ENCODE measurements around the gene NTSR1. TPM values are rescaled to one million over a fixed set of nuclear protein-coding genes. Genes with fewer than 3 reads are reported as not detected.

Gene NTSR1
- total and polyA plus RNA-seq, 8 donors, result 0.03 to 3.5 (median 0.12) TPM

DNA sequence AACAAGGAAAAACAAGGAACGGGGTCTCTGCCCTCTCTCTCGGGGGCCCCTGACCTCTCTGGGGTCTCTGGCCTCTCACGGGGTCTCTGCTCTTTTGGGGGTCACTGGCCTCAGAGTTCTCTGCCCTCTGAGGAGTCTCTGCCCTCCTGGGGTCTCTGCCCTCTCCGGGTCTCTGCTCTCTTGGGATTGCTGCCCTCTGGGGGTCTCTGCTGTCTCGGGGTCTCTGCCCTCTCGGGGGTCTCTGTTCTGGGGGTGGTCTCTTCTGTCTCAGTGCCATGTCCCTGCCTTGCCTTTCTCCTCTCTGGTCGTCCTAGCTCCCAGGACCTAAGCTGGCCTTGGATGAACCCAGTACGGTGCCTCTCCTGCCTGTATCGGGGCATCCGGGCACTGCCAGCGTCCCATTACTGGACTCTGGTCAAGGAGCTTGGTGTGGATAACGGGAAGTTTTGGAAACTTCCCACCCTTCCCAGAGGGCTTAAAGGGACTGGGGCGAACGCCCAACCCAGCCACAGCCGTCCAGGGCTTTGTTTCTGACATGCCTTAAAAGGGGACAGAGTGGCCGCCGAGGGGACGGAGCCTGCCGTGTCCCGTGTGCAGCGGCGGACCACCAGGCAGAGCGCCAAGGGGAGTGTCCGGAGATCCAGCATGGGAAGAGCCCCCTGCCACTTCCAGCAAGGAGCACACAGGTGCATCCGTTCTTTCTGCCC lies 62.9 kb downstream of the NTSR1 start:
- intact Hi-C loops (cut with DNase I), result no loop called here
- TF ChIP-seq, protein P1, sequence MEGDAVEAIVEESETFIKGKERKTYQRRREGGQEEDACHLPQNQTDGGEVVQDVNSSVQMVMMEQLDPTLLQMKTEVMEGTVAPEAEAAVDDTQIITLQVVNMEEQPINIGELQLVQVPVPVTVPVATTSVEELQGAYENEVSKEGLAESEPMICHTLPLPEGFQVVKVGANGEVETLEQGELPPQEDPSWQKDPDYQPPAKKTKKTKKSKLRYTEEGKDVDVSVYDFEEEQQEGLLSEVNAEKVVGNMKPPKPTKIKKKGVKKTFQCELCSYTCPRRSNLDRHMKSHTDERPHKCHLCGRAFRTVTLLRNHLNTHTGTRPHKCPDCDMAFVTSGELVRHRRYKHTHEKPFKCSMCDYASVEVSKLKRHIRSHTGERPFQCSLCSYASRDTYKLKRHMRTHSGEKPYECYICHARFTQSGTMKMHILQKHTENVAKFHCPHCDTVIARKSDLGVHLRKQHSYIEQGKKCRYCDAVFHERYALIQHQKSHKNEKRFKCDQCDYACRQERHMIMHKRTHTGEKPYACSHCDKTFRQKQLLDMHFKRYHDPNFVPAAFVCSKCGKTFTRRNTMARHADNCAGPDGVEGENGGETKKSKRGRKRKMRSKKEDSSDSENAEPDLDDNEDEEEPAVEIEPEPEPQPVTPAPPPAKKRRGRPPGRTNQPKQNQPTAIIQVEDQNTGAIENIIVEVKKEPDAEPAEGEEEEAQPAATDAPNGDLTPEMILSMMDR (IDR thresholded peaks at IDR 0.05), result no peak
- no peaks in the 10 kb centered on the region for H3K9me3 ChIP-seq
- no peaks in the 10 kb centered on the region for H3K36me3 ChIP-seq
- ATAC-seq (no peak), DNase-seq (peak in 1 of 4 donors; percentile 53)
- no peak overlapping the region for H3K4me3 ChIP-seq
- H3K27ac ChIP-seq, result no peak overlapping the region
- peaks cover 0 to 43% of the 10 kb centered on the region in 2 donors for H3K27me3 ChIP-seq
- H3K4me1 ChIP-seq, result peaks cover 0 to 35% of the 10 kb centered on the region in 2 donors

DNA sequence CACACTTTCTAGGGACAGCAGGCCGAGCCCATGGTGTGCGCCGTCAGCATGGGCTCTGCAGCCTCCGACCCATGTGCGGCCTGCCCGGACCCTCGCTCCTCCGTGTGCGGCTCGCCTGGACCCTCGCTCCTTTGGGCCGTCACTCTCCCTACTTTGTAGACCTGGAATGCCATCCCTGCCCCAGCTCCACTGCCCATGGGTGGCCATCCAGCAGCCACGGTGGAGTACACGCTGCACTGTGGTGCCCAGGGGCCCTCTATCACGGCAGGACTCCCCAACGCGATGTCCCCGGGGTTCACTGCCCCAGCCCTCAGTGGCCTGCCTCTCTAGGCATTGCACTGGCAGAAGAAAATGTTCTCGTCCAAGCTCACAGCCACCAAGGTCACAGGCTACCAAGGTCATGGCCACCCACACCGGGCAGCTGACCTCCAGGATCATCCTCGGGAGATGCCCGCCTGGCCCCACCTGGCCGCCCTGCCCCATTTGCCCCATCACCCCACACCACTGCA lies 63.5 kb downstream of the NTSR1 start:
- no peak for ATAC-seq

DNA sequence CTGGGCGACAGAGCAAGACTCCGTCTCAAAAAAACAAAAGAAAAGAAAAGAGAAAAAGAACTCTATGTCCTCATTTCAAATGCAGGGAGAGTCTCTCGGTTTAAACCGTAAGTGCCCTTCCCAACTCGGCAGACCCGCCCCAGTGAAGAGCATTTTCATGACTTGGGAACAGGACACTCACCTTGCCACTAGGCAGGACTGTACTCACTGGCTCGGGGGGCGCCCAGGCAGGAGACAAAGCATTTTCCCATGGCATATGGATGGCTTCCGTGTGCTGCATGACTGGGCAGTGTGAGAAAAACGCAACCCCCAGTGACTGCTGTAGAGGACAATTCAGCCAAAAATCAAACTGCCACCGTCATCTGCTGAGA lies 64.0 kb downstream of the NTSR1 start:
- H3K27me3 ChIP-seq, result peaks cover 0 to 36% of the 10 kb centered on the region in 2 donors
- no peak for ATAC-seq
- peaks cover 0 to 43% of the 10 kb centered on the region in 2 donors for H3K4me1 ChIP-seq
- no peak overlapping the region for H3K4me3 ChIP-seq
- no peak overlapping the region for H3K27ac ChIP-seq
- peak in 1 of 4 donors; percentile 23 for DNase-seq
- no peaks in the 10 kb centered on the region for H3K36me3 ChIP-seq
- intact Hi-C loops (cut with DNase I), result no loop called here
- TF ChIP-seq, protein P1 (IDR thresholded peaks at IDR 0.05), result no peak
- no peaks in the 10 kb centered on the region for H3K9me3 ChIP-seq

More for the DNA sequence above, 63.5 kb downstream of the NTSR1 start:
- H3K4me3 ChIP-seq, result no peak overlapping the region
- peaks cover 0 to 39% of the 10 kb centered on the region in 2 donors for H3K4me1 ChIP-seq
- intact Hi-C loops (cut with DNase I), result no loop called here
- peaks cover 0 to 37% of the 10 kb centered on the region in 2 donors for H3K27me3 ChIP-seq
- H3K9me3 ChIP-seq, result no peaks in the 10 kb centered on the region
- TF ChIP-seq, protein P1 (IDR thresholded peaks at IDR 0.05), result no peak
- no peak overlapping the region for H3K27ac ChIP-seq
- DNase-seq, result peak in 1 of 4 donors; percentile 53
- H3K36me3 ChIP-seq, result no peaks in the 10 kb centered on the region

GRCh38 chr20:62772990-62773844 lies 64.6 kb downstream of the NTSR1 start:
- no peak for ATAC-seq

More at GRCh38 chr20:62772990-62773844, 64.6 kb downstream of the NTSR1 start:
- H3K9me3 ChIP-seq, result no peaks in the 10 kb centered on the region
- peak in 1 of 4 donors; percentile 45 for DNase-seq
- intact Hi-C loops (cut with DNase I), result no loop called here
- no peak overlapping the region for H3K27ac ChIP-seq
- H3K4me3 ChIP-seq, result no peak overlapping the region
- peaks cover 0 to 30% of the 10 kb centered on the region in 2 donors for H3K27me3 ChIP-seq
- H3K36me3 ChIP-seq, result no peaks in the 10 kb centered on the region
- H3K4me1 ChIP-seq, result peaks cover 0 to 43% of the 10 kb centered on the region in 2 donors
- TF ChIP-seq, protein P1 (IDR thresholded peaks at IDR 0.05), result no peak
